Parathyroid adenoma (tissue), 2 donors: ENCODE results near the gene SMC2.

Experiments used
- H2AFZ ChIP-seq: fragments of 300-600 bp; sonication (generic); one replicate; pipeline ENCODE4 v1.7.0; 2017; ENCODE audit warnings: antibody characterized with exemption, mild to moderate bottlenecking
- H3K27ac ChIP-seq: fragments of 300-600 bp; sonication (generic); one replicate; pipeline ENCODE4 v1.7.0; 2017
- H3K27me3 ChIP-seq: fragments of 300-600 bp; sonication (generic); one replicate; pipeline ENCODE4 v1.7.0; 2017; ENCODE audit warnings: low read length; ENCODE audit not compliant: control insufficient read depth, insufficient read depth
- H3K36me3 ChIP-seq: fragments of 300-600 bp; sonication (generic); one replicate; pipeline ENCODE4 v1.7.0; 2017; ENCODE audit warnings: low read length; ENCODE audit not compliant: control insufficient read depth, insufficient read depth
- H3K4me1 ChIP-seq: fragments of 300-600 bp; sonication (generic); one replicate; pipeline ENCODE4 v1.7.0; 2017; ENCODE audit warnings: control low read depth
- H3K4me2 ChIP-seq: fragments of 300-600 bp; sonication (generic); one replicate; pipeline ENCODE4 v1.7.0; 2017; ENCODE audit warnings: low read length
- H3K4me3 ChIP-seq: fragments of 300-600 bp; sonication (generic); one replicate; pipeline ENCODE4 v1.7.0; 2017; ENCODE audit warnings: low read depth, low read length
- H3K79me2 ChIP-seq: fragments of 300-600 bp; sonication (generic); one replicate; pipeline ENCODE4 v1.7.0; 2017; ENCODE audit warnings: control low read depth
- H3K9ac ChIP-seq: fragments of 300-600 bp; sonication (generic); one replicate; pipeline ENCODE4 v1.7.0; 2017; ENCODE audit warnings: mild to moderate bottlenecking
- H3K9me3 ChIP-seq: fragments of 300-600 bp; sonication (generic); one replicate; pipeline ENCODE4 v1.7.0; 2017; ENCODE audit warnings: low read length; ENCODE audit not compliant: control insufficient read depth
- TF ChIP-seq, protein P1 (sequence below): fragments of 300-600 bp; sonication (generic); IDR thresholded peaks from one replicate; pipeline ENCODE4 v1.7.0; 2017; ENCODE audit warnings: antibody characterized with exemption, mild to moderate bottlenecking
- donor health status: primary hyperparathyroidism.

Gene SMC2

DNA sequence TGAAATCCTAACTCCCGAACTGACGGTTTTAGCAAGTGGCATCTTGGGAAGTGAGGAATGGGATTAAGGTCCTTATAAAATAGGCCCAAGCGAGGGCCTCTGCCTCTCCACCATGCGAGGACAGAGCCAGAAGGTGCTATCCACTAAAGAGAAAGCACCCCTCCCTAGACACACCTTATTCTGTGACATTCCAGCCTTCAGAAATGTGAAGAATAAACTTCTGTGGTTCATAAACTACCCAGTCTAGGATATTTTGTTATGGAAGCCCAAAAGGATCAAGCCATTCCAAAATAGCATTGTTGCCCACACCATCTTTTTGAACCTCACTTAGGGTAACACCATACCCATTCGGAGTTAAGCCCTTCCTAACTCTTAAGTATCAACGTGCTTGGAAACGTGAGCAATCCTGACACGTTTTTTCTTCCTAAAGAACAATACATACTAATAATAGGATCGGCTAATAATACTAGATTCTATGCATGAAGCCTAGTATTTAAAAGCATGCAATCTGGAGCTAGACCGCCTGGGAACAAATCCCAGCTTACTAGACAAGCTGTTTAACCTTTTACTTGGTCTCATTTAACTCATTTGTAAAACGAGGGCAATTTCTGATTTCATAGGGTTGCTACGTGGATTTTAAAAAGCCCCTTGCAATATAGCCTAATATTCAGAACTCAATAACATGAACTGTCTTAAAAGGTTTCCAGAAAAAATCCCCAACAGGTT lies 1.1 kb upstream of the SMC2 start:
- Histone ChIP-seq H3K9me3 (no peaks in the 10 kb centered on the region), H3K27ac (peak overlapping the region; percentile 97), H3K79me2 (no peaks in the 10 kb centered on the region), H2AFZ (peak overlapping the region; percentile 94), H3K27me3 (no peaks in the 10 kb centered on the region), H3K4me1 (no peaks in the 10 kb centered on the region), H3K4me2 (peak overlapping the region; percentile 95), H3K9ac (no peak overlapping the region), H3K36me3 (no peaks in the 10 kb centered on the region), H3K4me3 (peak overlapping the region; percentile 86)
- TF ChIP-seq, protein P1, sequence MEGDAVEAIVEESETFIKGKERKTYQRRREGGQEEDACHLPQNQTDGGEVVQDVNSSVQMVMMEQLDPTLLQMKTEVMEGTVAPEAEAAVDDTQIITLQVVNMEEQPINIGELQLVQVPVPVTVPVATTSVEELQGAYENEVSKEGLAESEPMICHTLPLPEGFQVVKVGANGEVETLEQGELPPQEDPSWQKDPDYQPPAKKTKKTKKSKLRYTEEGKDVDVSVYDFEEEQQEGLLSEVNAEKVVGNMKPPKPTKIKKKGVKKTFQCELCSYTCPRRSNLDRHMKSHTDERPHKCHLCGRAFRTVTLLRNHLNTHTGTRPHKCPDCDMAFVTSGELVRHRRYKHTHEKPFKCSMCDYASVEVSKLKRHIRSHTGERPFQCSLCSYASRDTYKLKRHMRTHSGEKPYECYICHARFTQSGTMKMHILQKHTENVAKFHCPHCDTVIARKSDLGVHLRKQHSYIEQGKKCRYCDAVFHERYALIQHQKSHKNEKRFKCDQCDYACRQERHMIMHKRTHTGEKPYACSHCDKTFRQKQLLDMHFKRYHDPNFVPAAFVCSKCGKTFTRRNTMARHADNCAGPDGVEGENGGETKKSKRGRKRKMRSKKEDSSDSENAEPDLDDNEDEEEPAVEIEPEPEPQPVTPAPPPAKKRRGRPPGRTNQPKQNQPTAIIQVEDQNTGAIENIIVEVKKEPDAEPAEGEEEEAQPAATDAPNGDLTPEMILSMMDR, result no peak

DNA sequence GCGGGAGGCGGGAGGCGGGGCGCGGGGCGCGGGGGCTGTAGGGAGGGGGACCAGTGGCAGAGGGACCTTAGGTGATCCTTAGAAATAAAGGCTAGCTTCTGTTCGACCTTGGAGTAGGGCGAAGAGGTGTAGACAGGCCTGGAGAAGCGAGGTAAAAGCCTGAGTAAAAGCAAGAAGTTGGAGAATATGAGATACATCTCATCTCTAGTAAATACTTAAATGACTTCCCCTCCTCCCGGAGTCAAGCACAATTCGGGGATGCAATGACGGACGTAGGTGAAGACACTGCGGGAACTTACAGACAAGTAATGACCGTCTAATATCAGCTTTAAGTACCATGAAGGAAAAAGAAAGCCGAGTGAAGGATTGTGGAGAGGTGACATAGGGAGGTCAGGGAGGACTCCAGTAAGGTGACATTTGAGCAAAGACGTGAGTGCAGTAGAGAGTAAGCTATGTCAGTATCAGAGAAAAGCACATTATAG lies 466 bp downstream of the SMC2 start:
- Histone ChIP-seq H3K27ac (no peak overlapping the region), H3K9me3 (no peaks in the 10 kb centered on the region), H3K27me3 (no peaks in the 10 kb centered on the region), H3K4me3 (peak overlapping the region; percentile 86), H3K4me1 (no peaks in the 10 kb centered on the region), H2AFZ (peak overlapping the region; percentile 94), H3K36me3 (no peaks in the 10 kb centered on the region), H3K79me2 (no peaks in the 10 kb centered on the region), H3K4me2 (peak overlapping the region; percentile 95), H3K9ac (no peak overlapping the region)
- TF ChIP-seq, protein P1, result no peak

DNA sequence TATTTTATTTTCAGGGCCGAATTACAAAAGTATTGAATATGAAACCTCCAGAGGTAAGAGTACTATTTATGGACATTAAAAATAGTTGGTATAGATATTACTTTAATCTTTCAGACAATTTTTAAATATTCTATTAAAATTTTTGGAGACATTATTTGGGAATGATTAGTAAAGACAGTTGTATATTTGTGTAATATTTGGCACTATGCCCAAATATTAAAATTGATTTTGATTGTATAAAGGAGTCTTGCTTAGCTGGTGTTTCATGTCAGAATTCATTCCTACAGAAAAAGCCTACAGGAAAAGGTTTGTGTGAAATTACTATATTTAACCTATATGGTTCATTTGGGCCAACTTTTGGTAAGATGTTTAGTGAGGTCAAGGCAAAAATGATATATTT lies 5.5 kb downstream of the SMC2 start:
- no peaks in the 10 kb centered on the region for H3K4me1 ChIP-seq
- H3K27ac ChIP-seq, result no peak overlapping the region
- no peaks in the 10 kb centered on the region for H3K79me2 ChIP-seq
- H3K4me2 ChIP-seq, result no peak overlapping the region
- no peaks in the 10 kb centered on the region for H3K9me3 ChIP-seq
- no peaks in the 10 kb centered on the region for H3K36me3 ChIP-seq
- H2AFZ ChIP-seq, result no peak overlapping the region
- H3K27me3 ChIP-seq, result no peaks in the 10 kb centered on the region
- TF ChIP-seq, protein P1, result no peak
- no peak overlapping the region for H3K4me3 ChIP-seq
- H3K9ac ChIP-seq, result no peak overlapping the region

DNA sequence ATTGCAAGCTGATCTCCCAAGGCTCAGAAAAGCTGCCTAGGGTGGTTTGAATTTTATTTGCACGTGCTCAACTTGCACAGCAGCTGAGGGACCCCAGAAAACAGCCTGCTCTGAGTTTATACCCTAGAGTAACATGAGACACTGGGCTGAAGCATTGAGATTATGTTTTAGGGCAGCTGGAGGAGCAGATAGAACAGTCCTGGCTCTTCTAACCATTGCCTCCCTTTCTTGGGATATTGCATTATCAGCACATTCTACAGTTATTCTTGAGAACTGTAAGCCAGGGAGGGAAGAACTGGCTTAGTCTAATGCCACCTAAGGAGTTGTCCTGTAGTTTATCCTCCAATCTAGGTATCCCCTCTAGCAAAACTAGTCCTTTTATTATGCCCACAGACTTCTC lies 10.3 kb downstream of the SMC2 start:
- TF ChIP-seq, protein P1, result no peak
- Histone ChIP-seq H3K27ac (no peak overlapping the region), H3K4me2 (no peak overlapping the region)

DNA sequence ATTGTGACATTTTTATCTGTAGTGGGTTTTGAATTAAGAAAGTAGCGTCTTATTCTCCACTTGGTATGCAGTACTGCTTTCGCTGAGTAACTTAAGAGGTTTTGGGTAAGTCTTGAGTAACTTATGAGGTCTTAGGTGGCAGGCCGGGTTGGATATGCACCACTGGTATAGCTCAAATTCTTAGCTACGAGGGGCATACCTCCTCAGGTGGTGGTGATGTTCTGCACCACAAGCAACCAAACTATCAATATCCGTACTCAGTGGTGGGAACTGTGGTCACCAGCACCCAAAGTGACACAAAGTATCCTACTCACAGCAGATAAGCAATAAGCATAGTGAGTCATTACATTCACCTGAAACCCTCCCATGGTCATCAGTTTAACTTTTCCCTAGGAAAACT lies 13.7 kb downstream of the SMC2 start:
- H3K9ac ChIP-seq, result no peak overlapping the region
- no peak overlapping the region for H2AFZ ChIP-seq
- H3K79me2 ChIP-seq, result no peaks in the 10 kb centered on the region
- no peak overlapping the region for H3K4me3 ChIP-seq
- H3K36me3 ChIP-seq, result no peaks in the 10 kb centered on the region
- no peaks in the 10 kb centered on the region for H3K4me1 ChIP-seq
- no peaks in the 10 kb centered on the region for H3K9me3 ChIP-seq
- TF ChIP-seq, protein P1, result no peak
- no peaks in the 10 kb centered on the region for H3K27me3 ChIP-seq
- no peak overlapping the region for H3K27ac ChIP-seq
- no peak overlapping the region for H3K4me2 ChIP-seq

More for the DNA sequence above, 10.3 kb downstream of the SMC2 start:
- H3K79me2 ChIP-seq, result no peaks in the 10 kb centered on the region
- H2AFZ ChIP-seq, result no peak overlapping the region
- H3K4me1 ChIP-seq, result no peaks in the 10 kb centered on the region
- no peaks in the 10 kb centered on the region for H3K9me3 ChIP-seq
- no peaks in the 10 kb centered on the region for H3K27me3 ChIP-seq
- H3K36me3 ChIP-seq, result no peaks in the 10 kb centered on the region
- no peak overlapping the region for H3K9ac ChIP-seq
- no peak overlapping the region for H3K4me3 ChIP-seq
